ENCODE measurements around the gene TRIM8.

- TF ChIP-seq CTCF (IDR thresholded peaks at IDR 0.05) (no peak), POLR2A (IDR thresholded peaks at IDR 0.05) (no peak)
These were observed 12.6 kb downstream of the TRIM8 start for GRCh38 chr10:102656791-102657371.

All from prostate gland (tissue), 2 donors.